OCI-LY7 (cell line): ENCODE data around the gene BRMS1. TPM values are rescaled to one million over a fixed set of nuclear protein-coding genes. Genes with fewer than 3 reads are reported as not detected.

Source experiments
- BruUV-seq: library from RNA; stranded (reverse); fragments of 400-500 nt; replicated peaks from 2 replicates; lab custom pipeline; 2021; lab: Mats Ljungman, UMichigan
- CTCF ChIA-PET: fragments of 300-600 bp; sonication (Branson Sonifier 250); formaldehyde crosslinking; loops from one replicate; lab custom pipeline; 2022; ENCODE audit warnings: antibody characterized with exemption; ENCODE audit not compliant: unreplicated experiment; lab: Charles Lee
- POLR2A ChIA-PET: fragments of 300-600 bp; sonication (Branson Sonifier 250); formaldehyde crosslinking; loops from one replicate; lab custom pipeline; 2022; ENCODE audit warnings: antibody characterized with exemption; lab: Charles Lee
- DNase-seq: peaks from one replicate; pipeline ENCODE4 v3.0.0-alpha.2; 2015; ENCODE audit warnings: low spot score
- H2AFZ ChIP-seq: fragments of 200-600 bp; sonication (generic), shearing (Covaris generic); 2 replicates; pipeline ENCODE4 v1.6.1; 2014; ENCODE audit warnings: mild to moderate bottlenecking, antibody characterized with exemption, low read length, moderate library complexity
- H3K27ac ChIP-seq: fragments of 200-600 bp; sonication (generic); 2 replicates; pipeline ENCODE4 v1.5.1; 2014; ENCODE audit warnings: mixed run types, low read depth, mild to moderate bottlenecking, moderate library complexity, low read length, inconsistent platforms; ENCODE audit not compliant: poor library complexity, severe bottlenecking
- H3K36me3 ChIP-seq: fragments of 200-600 bp; sonication (generic); 2 replicates; pipeline ENCODE4 v1.6.1; 2014; ENCODE audit warnings: mild to moderate bottlenecking, antibody characterized with exemption, low read length, moderate library complexity, mixed read lengths; ENCODE audit not compliant: insufficient read depth
- H3K4me1 ChIP-seq: fragments of 200-600 bp; sonication (generic); 2 replicates; pipeline ENCODE4 v1.5.1; 2014; ENCODE audit warnings: mild to moderate bottlenecking, low read length; ENCODE audit not compliant: insufficient read depth, poor library complexity, severe bottlenecking
- H3K4me2 ChIP-seq: fragments of 200-600 bp; sonication (generic); 2 replicates; pipeline ENCODE4 v1.6.1; 2014; ENCODE audit warnings: mild to moderate bottlenecking, low read length
- H3K4me3 ChIP-seq: fragments of 200-600 bp; sonication (generic); 2 replicates; pipeline ENCODE4 v1.5.1; 2014; ENCODE audit warnings: mild to moderate bottlenecking, low read depth, low read length; ENCODE audit not compliant: poor library complexity, severe bottlenecking
- H3K79me2 ChIP-seq: fragments of 200-600 bp; sonication (generic); 2 replicates; pipeline ENCODE4 v1.6.1; 2016; ENCODE audit warnings: low read depth, mild to moderate bottlenecking, low read length, moderate library complexity, mixed read lengths; ENCODE audit not compliant: insufficient read depth
- H3K9me2 ChIP-seq: fragments of 200-600 bp; sonication (generic); 2 replicates; pipeline ENCODE4 v1.6.1; 2016; ENCODE audit warnings: mild to moderate bottlenecking, low read length, mixed read lengths; ENCODE audit not compliant: insufficient read depth
- H3K9me3 ChIP-seq: fragments of 200-600 bp; sonication (generic); 2 replicates; pipeline ENCODE4 v1.6.1; 2014; ENCODE audit warnings: mild to moderate bottlenecking, mixed run types, low read length, mixed read lengths
- H4K20me1 ChIP-seq: fragments of 200-600 bp; sonication (generic); 2 replicates; pipeline ENCODE4 v1.6.1; 2014; ENCODE audit warnings: mild to moderate bottlenecking, antibody characterized with exemption, low read length, moderate library complexity, mixed read lengths; ENCODE audit not compliant: insufficient read depth
- CTCF ChIP-seq: fragments of 200-600 bp; sonication (generic); conservative IDR thresholded peaks from 2 replicates; pipeline ENCODE4 v1.5.1; 2014; ENCODE audit warnings: mild to moderate bottlenecking, antibody characterized with exemption, low read length, moderate library complexity, mixed read lengths
- EZH2phosphoT487 ChIP-seq: fragments of 200-600 bp; sonication (generic); IDR thresholded peaks from 2 replicates; pipeline ENCODE4 v1.6.1; 2018; ENCODE audit warnings: low read depth, borderline replicate concordance, mild to moderate bottlenecking, mixed run types, antibody characterized with exemption, low read length, moderate library complexity, mixed read lengths
- intact Hi-C: fragments of 100-400 bp; cut with micrococcal nuclease; formaldehyde crosslinking; loops from one replicate; pipeline ENCODE4 v1.10.0; 2022; ENCODE audit not compliant: unreplicated experiment
- total RNA-seq, 2 experiments: library from RNA; depleted of rRNA in 1 of 2; stranded (reverse); fragments of >200 nt in 1 of 2; shearing (Covaris generic) in 1 of 2; gene quantifications; 2 replicates each; pipeline ENCODE4 v1.2.3, GENCODE V29; 2014 to 2022

Gene BRMS1
- total RNA-seq, 2 experiments from 2014 or later = 43.1 to 43.8 TPM

- ChIA-PET CTCF (interaction anchor here (1.4 kb wide), 1 partner anchor 23 kb away, joined by 4 read pairs; no protein-coding TSS in a partner anchor), POLR2A (interaction anchor here (0.5 kb wide), 1 partner anchor 696 kb away, joined by 3 read pairs; the partner anchor contains the start of gene SIPA1)
- no peaks in the 10 kb centered on the region for H4K20me1 ChIP-seq
- peaks cover 25% of the 10 kb centered on the region for H3K36me3 ChIP-seq
- no peak overlapping the region for H2AFZ ChIP-seq
- H3K9me2 ChIP-seq = no peaks in the 10 kb centered on the region
- no TSS peak for BruUV-seq
- H3K4me1 ChIP-seq = peaks cover 15% of the 10 kb centered on the region
- intact Hi-C loops = no loop called here
- H3K9me3 ChIP-seq = no peaks in the 10 kb centered on the region
- no peak overlapping the region for H3K4me3 ChIP-seq
- TF ChIP-seq EZH2phosphoT487 = no peak
- no peak for TF ChIP-seq CTCF
- H3K79me2 ChIP-seq = no peaks in the 10 kb centered on the region
- no peak for DNase-seq
- no peak overlapping the region for H3K27ac ChIP-seq
- H3K4me2 ChIP-seq = no peak overlapping the region
Observed at GRCh38 chr11:66333896-66334604, 10.9 kb downstream of the BRMS1 start.

GRCh38 chr11:66333220-66333877 is 11.6 kb downstream of the BRMS1 start:
- no peaks in the 10 kb centered on the region for H4K20me1 ChIP-seq
- peaks cover 22% of the 10 kb centered on the region for H3K4me1 ChIP-seq
- no peak overlapping the region for H3K27ac ChIP-seq
- ChIA-PET POLR2A (interaction anchor here (0.5 kb wide), 1 partner anchor 696 kb away, joined by 3 read pairs; the partner anchor contains the start of gene SIPA1), CTCF (no interaction called here)
- H3K4me3 ChIP-seq = no peak overlapping the region
- H3K79me2 ChIP-seq = no peaks in the 10 kb centered on the region
- intact Hi-C loops = no loop called here
- H3K36me3 ChIP-seq = peaks cover 18% of the 10 kb centered on the region
- no TSS peak for BruUV-seq
- DNase-seq = no peak
- H3K4me2 ChIP-seq = no peak overlapping the region
- H3K9me2 ChIP-seq = no peaks in the 10 kb centered on the region
- TF ChIP-seq CTCF (no peak), EZH2phosphoT487 (no peak)
- H3K9me3 ChIP-seq = no peaks in the 10 kb centered on the region
- H2AFZ ChIP-seq = no peak overlapping the region
